Suprapubic skin (tissue), 4 donors: Measurements from ENCODE around the gene CEACAM1. TPM values are rescaled to one million over a fixed set of nuclear protein-coding genes. Genes with fewer than 3 reads are reported as not detected.

Experiments
- DNase-seq, 2 donors: peaks; one replicate each; pipeline ENCODE4 v3.0.0-alpha.2; 2019; ENCODE audit warnings: low spot score in 2 of 2
- H3K27ac ChIP-seq: fragments of 200-600 bp; sonication (generic); one replicate; pipeline ENCODE4 v1.5.1; 2019
- H3K27me3 ChIP-seq: fragments of 200-600 bp; sonication (generic); one replicate; pipeline ENCODE4 v1.5.1; 2019
- H3K36me3 ChIP-seq: fragments of 200-600 bp; sonication (generic); one replicate; pipeline ENCODE4 v1.5.1; 2019
- H3K4me1 ChIP-seq: fragments of 200-600 bp; sonication (generic); one replicate; pipeline ENCODE4 v1.5.1; 2019
- H3K4me3 ChIP-seq: fragments of 200-600 bp; sonication (generic); one replicate; pipeline ENCODE4 v1.5.1; 2019; ENCODE audit warnings: mild to moderate bottlenecking
- H3K9me3 ChIP-seq: fragments of 200-600 bp; sonication (generic); one replicate; pipeline ENCODE4 v1.5.1; 2019
- CTCF ChIP-seq, 2 donors: fragments of 200-600 bp in 1 of 2; fragments of 450-650 bp in 1 of 2; sonication (generic) in 1 of 2; IDR thresholded peaks; one replicate each; pipeline ENCODE4 v1.5.1; 2016 to 2019; ENCODE audit warnings: antibody characterized with exemption in 2 of 2, mild to moderate bottlenecking in 1 of 2, moderate library complexity in 1 of 2
- EP300 ChIP-seq: sonication (generic); formaldehyde crosslinking; IDR thresholded peaks from one replicate; pipeline ENCODE4 v1.6.1; 2017; ENCODE audit warnings: antibody characterized with exemption
- POLR2A ChIP-seq, 2 donors: fragments of 450-650 bp; IDR thresholded peaks; one replicate each; pipeline ENCODE4 v1.6.1; 2017; ENCODE audit warnings: antibody characterized with exemption in 2 of 2, mild to moderate bottlenecking in 2 of 2, moderate library complexity in 2 of 2
- POLR2AphosphoS5 ChIP-seq, 3 donors: sonication (generic); formaldehyde crosslinking; IDR thresholded peaks; one replicate each; pipeline ENCODE4 v1.6.1; 2017; ENCODE audit warnings: antibody characterized with exemption in 3 of 3
- WGBS: methylation state at CpG from one replicate; pipeline ENCODE4 v1.1.5; 2018; 5-methylcytosine and 5-hydroxymethylcytosine counted together
- total RNA-seq, 4 donors: library from RNA; depleted of rRNA; stranded (reverse); fragments of >200 nt; gene quantifications; one replicate each; pipeline ENCODE4 v1.1.0, GENCODE V29; 2016

CEACAM1 gene
- total RNA-seq, 4 donors from 2014 or later, result 2.0 to 9.9 (median 3.9) TPM

- Histone ChIP-seq H3K9me3 (no peaks in the 10 kb centered on the region), H3K27ac (no peak overlapping the region), H3K4me1 (no peaks in the 10 kb centered on the region), H3K36me3 (no peaks in the 10 kb centered on the region), H3K4me3 (no peak overlapping the region), H3K27me3 (no peaks in the 10 kb centered on the region)
- DNase-seq, result no peak
- TF ChIP-seq POLR2A (IDR thresholded peaks at IDR 0.05) (no peak), POLR2AphosphoS5 (IDR thresholded peaks at IDR 0.05) (no peak), CTCF (IDR thresholded peaks at IDR 0.05) (no peak), EP300 (no peak)
- WGBS, result 95% methylated on average over 2 of the region's 2 CpGs
Measured at GRCh38 chr19:42478765-42479311, 49.4 kb downstream of the CEACAM1 start.

- WGBS, result 91% methylated on average over 2 of the region's 2 CpGs
- Histone ChIP-seq H3K4me1 (no peaks in the 10 kb centered on the region), H3K4me3 (no peak overlapping the region), H3K27ac (no peak overlapping the region), H3K9me3 (no peaks in the 10 kb centered on the region), H3K36me3 (no peaks in the 10 kb centered on the region), H3K27me3 (no peaks in the 10 kb centered on the region)
- TF ChIP-seq CTCF (IDR thresholded peaks at IDR 0.05) (no peak), POLR2A (IDR thresholded peaks at IDR 0.05) (no peak), POLR2AphosphoS5 (IDR thresholded peaks at IDR 0.05) (no peak), EP300 (no peak)
- no peak for DNase-seq
Measured at GRCh38 chr19:42477933-42478332, 50.3 kb downstream of the CEACAM1 start.

- Histone ChIP-seq H3K4me3 (no peak overlapping the region), H3K9me3 (no peaks in the 10 kb centered on the region), H3K27ac (no peak overlapping the region), H3K27me3 (no peaks in the 10 kb centered on the region), H3K4me1 (no peaks in the 10 kb centered on the region), H3K36me3 (no peaks in the 10 kb centered on the region)
- no peak for DNase-seq
- TF ChIP-seq POLR2AphosphoS5 (IDR thresholded peaks at IDR 0.05) (no peak), POLR2A (IDR thresholded peaks at IDR 0.05) (no peak), EP300 (no peak), CTCF (IDR thresholded peaks at IDR 0.05) (no peak)
- WGBS, result 90% methylated on average over 2 of the region's 2 CpGs
Measured at GRCh38 chr19:42477117-42477516, 51.2 kb downstream of the CEACAM1 start.

- 79% methylated on average over 4 of the region's 4 CpGs for WGBS
- no peak for TF ChIP-seq CTCF (IDR thresholded peaks at IDR 0.05)
- no peak for TF ChIP-seq POLR2AphosphoS5 (IDR thresholded peaks at IDR 0.05)
- TF ChIP-seq POLR2A (IDR thresholded peaks at IDR 0.05), result no peak
- TF ChIP-seq EP300, result no peak
- no peak overlapping the region for H3K27ac ChIP-seq
- H3K4me1 ChIP-seq, result no peaks in the 10 kb centered on the region
- no peaks in the 10 kb centered on the region for H3K27me3 ChIP-seq
- no peak for DNase-seq
- no peaks in the 10 kb centered on the region for H3K36me3 ChIP-seq
- H3K4me3 ChIP-seq, result no peak overlapping the region
- no peaks in the 10 kb centered on the region for H3K9me3 ChIP-seq
Measured at GRCh38 chr19:42475366-42475765, 52.9 kb downstream of the CEACAM1 start.

GRCh38 chr19:42474743-42475142 lies 53.5 kb downstream of the CEACAM1 start:
- DNase-seq, result no peak
- H3K9me3 ChIP-seq, result no peaks in the 10 kb centered on the region
- no peak overlapping the region for H3K4me3 ChIP-seq
- no peaks in the 10 kb centered on the region for H3K27me3 ChIP-seq
- WGBS, result 78% methylated on average over 4 of the region's 4 CpGs
- no peaks in the 10 kb centered on the region for H3K4me1 ChIP-seq
- H3K36me3 ChIP-seq, result no peaks in the 10 kb centered on the region
- TF ChIP-seq CTCF (IDR thresholded peaks at IDR 0.05), result no peak
- H3K27ac ChIP-seq, result no peak overlapping the region
